Measurements from ENCODE around the gene TRABD2B.

The TRABD2B gene

GRCh38 chr1:47941609-47942239 is 55.5 kb downstream of the TRABD2B start:
- DNase-seq (ENCODE audit: low read depth), result peak; percentile 52
- H3K4me3 ChIP-seq (ENCODE audit: control insufficient read depth, low read depth, low read length), result no peak overlapping the region
- no peak for TF ChIP-seq CTCF (conservative IDR thresholded peaks at IDR 0.05; ENCODE audit: control insufficient read depth, insufficient read depth, low read depth, low read length)

- TF ChIP-seq CTCF (conservative IDR thresholded peaks at IDR 0.05; ENCODE audit: control insufficient read depth, insufficient read depth, low read depth, low read length), result no peak
- H3K4me3 ChIP-seq (ENCODE audit: control insufficient read depth, low read depth, low read length), result no peak overlapping the region
- peak; percentile 49 for DNase-seq (ENCODE audit: low read depth)
These were observed 56.4 kb downstream of the TRABD2B start for GRCh38 chr1:47940779-47941178.

GRCh38 chr1:47940326-47940725 is 56.9 kb downstream of the TRABD2B start:
- TF ChIP-seq CTCF (conservative IDR thresholded peaks at IDR 0.05; ENCODE audit: control insufficient read depth, insufficient read depth, low read depth, low read length), result no peak
- no peak overlapping the region for H3K4me3 ChIP-seq (ENCODE audit: control insufficient read depth, low read depth, low read length)
- no peak for DNase-seq (ENCODE audit: low read depth)

- TF ChIP-seq CTCF (conservative IDR thresholded peaks at IDR 0.05; ENCODE audit: control insufficient read depth, insufficient read depth, low read depth, low read length), result no peak
- H3K4me3 ChIP-seq (ENCODE audit: control insufficient read depth, low read depth, low read length), result no peak overlapping the region
- peak; percentile 44 for DNase-seq (ENCODE audit: low read depth)
These were observed 58.7 kb downstream of the TRABD2B start for GRCh38 chr1:47938520-47938919.

- DNase-seq (ENCODE audit: low read depth), result no peak
- no peak overlapping the region for H3K4me3 ChIP-seq (ENCODE audit: control insufficient read depth, low read depth, low read length)
- TF ChIP-seq CTCF (conservative IDR thresholded peaks at IDR 0.05; ENCODE audit: control insufficient read depth, insufficient read depth, low read depth, low read length), result no peak
These were observed 59.5 kb downstream of the TRABD2B start for GRCh38 chr1:47937586-47938254.

GRCh38 chr1:47936916-47937551 is 60.2 kb downstream of the TRABD2B start:
- no peak overlapping the region for H3K4me3 ChIP-seq (ENCODE audit: control insufficient read depth, low read depth, low read length)
- TF ChIP-seq CTCF (conservative IDR thresholded peaks at IDR 0.05; ENCODE audit: control insufficient read depth, insufficient read depth, low read depth, low read length), result no peak
- no peak for DNase-seq (ENCODE audit: low read depth)
